H1 (cell line): ENCODE results near the gene ECSIT. TPM values are rescaled to one million over a fixed set of nuclear protein-coding genes. Genes with fewer than 3 reads are reported as not detected.
"Not testable (repeated sequence)": the region's sequence is repeated elsewhere in the genome, so short reads cannot be mapped to it uniquely, and the experiment has no call there.

Experiments used
- CTCF ChIA-PET: fragments of 300-600 bp; sonication (Branson Sonifier 250); formaldehyde crosslinking; loops from one replicate; lab custom pipeline; 2021; ENCODE audit not compliant: partially characterized antibody; lab: Charles Lee
- POLR2A ChIA-PET: fragments of 300-600 bp; sonication (Branson Sonifier 250); formaldehyde crosslinking; loops from one replicate; lab custom pipeline; 2021; ENCODE audit warnings: inconsistent platforms; ENCODE audit not compliant: partially characterized antibody; lab: Charles Lee
- DNase-seq, 2 experiments: peaks; one replicate each; pipeline versions ENCODE4 v3.0.0 to v3.0.0-alpha.2; 2010 to 2022; ENCODE audit warnings: low spot score in 2 of 2, low read depth in 1 of 2, mixed read lengths in 1 of 2
- FAIRE-seq: peaks from 2 replicates; lab custom pipeline; 2011; peaks lifted over from hg19 to GRCh38; lab: Jason Lieb, UNC
- H2AFZ ChIP-seq: 2 replicates; pipeline ENCODE4 v1.8.1; 2012; ENCODE audit warnings: low read length, inconsistent platforms
- H2AK5ac ChIP-seq: 2 replicates; pipeline ENCODE4 v1.6.1; 2013; ENCODE audit warnings: low read depth, low read length
- H2BK120ac ChIP-seq: replicated peaks from 2 replicates; pipeline ENCODE3; 2013; ENCODE audit warnings: low read depth, low read length, inconsistent platforms
- H2BK12ac ChIP-seq: 2 replicates; pipeline ENCODE4 v1.6.1; 2013; ENCODE audit warnings: low read depth, low read length
- H2BK15ac ChIP-seq: 2 replicates; pipeline ENCODE4 v1.6.1; 2013; ENCODE audit warnings: low read length
- H2BK20ac ChIP-seq: 2 replicates; pipeline ENCODE4 v1.6.1; 2013; ENCODE audit warnings: low read length
- H2BK5ac ChIP-seq: 2 replicates; pipeline ENCODE4 v1.6.1; 2013; ENCODE audit warnings: low read depth, low read length
- H3K14ac ChIP-seq: 2 replicates; pipeline ENCODE4 v1.6.1; 2013; ENCODE audit warnings: inconsistent platforms; ENCODE audit not compliant: insufficient read length
- H3K18ac ChIP-seq: 2 replicates; pipeline ENCODE4 v1.6.1; 2013; ENCODE audit warnings: low read length; ENCODE audit errors: extremely low read depth
- H3K23ac ChIP-seq: 2 replicates; pipeline ENCODE4 v1.6.1; 2013; ENCODE audit warnings: inconsistent platforms; ENCODE audit not compliant: insufficient read length
- H3K23me2 ChIP-seq: 2 replicates; pipeline ENCODE4 v1.6.1; 2013; ENCODE audit warnings: low read depth, low read length
- H3K27ac ChIP-seq: 2 replicates; pipeline ENCODE4 v1.6.1; 2011; ENCODE audit warnings: low read depth, low read length, inconsistent platforms
- H3K27me3 ChIP-seq, 4 experiments: replicated peaks in 1 of 4; 1 replicate in 1 of 4; 2 replicates in 3 of 4; pipeline versions ENCODE4 v1.6.1 to v1.8.1; 2011 to 2013; ENCODE audit warnings: low read length in 3 of 4, mild to moderate bottlenecking in 3 of 4, inconsistent platforms in 2 of 4, mixed read lengths in 2 of 4, moderate library complexity in 1 of 4; ENCODE audit not compliant: control insufficient read depth in 3 of 4, insufficient read depth in 3 of 4; ENCODE audit errors: extremely low read depth in 1 of 4
- H3K36me3 ChIP-seq, 4 experiments: 2 replicates each; pipeline versions ENCODE4 v1.6.1 to v1.8.1; 2011 to 2013; ENCODE audit warnings: mild to moderate bottlenecking in 4 of 4, low read length in 3 of 4, moderate library complexity in 2 of 4, control low read depth in 1 of 4, inconsistent platforms in 1 of 4; ENCODE audit not compliant: insufficient read depth in 4 of 4, control insufficient read depth in 2 of 4
- H3K4ac ChIP-seq: replicated peaks from 2 replicates; pipeline ENCODE3; 2013; ENCODE audit warnings: low read length, low read depth, mixed read lengths, inconsistent platforms; ENCODE audit not compliant: insufficient read length
- H3K4me1 ChIP-seq, 4 experiments: replicated peaks in 1 of 4; 1 replicate in 1 of 4; 2 replicates in 3 of 4; pipeline versions ENCODE4 v1.6.1 to v1.8.1; 2011 to 2013; ENCODE audit warnings: low read length in 3 of 4, inconsistent platforms in 2 of 4, mixed read lengths in 1 of 4; ENCODE audit not compliant: insufficient read depth in 4 of 4, control insufficient read depth in 3 of 4
- H3K4me2 ChIP-seq, 2 experiments: 2 replicates each; pipeline versions ENCODE4 v1.6.1 to v1.8.1; 2011 to 2013; ENCODE audit warnings: low read depth in 2 of 2, low read length in 2 of 2, control low read depth in 1 of 2, inconsistent platforms in 1 of 2, mild to moderate bottlenecking in 1 of 2; ENCODE audit not compliant: insufficient read depth in 1 of 2
- H3K4me3 ChIP-seq, 4 experiments: fragments of 200-600, 300-600 bp in 1 of 4; sonication (generic), shearing (Covaris generic), sonication (Bioruptor Twin) in 1 of 4; 2 replicates each; pipeline versions ENCODE4 v1.5.1 to v1.8.1; 2011 to 2016; ENCODE audit warnings: low read length in 4 of 4, low read depth in 3 of 4, control low read depth in 2 of 4, inconsistent platforms in 2 of 4, mild to moderate bottlenecking in 2 of 4, mixed read lengths in 1 of 4, moderate library complexity in 1 of 4; ENCODE audit not compliant: insufficient read depth in 2 of 4; ENCODE audit errors: extremely low read depth in 1 of 4
- H3K56ac ChIP-seq: replicated peaks from 2 replicates; pipeline ENCODE3; 2013; ENCODE audit warnings: low read depth, mild to moderate bottlenecking, mixed read lengths, low read length, inconsistent platforms; ENCODE audit not compliant: insufficient read length
- H3K79me1 ChIP-seq: 2 replicates; pipeline ENCODE4 v1.6.1; 2013; ENCODE audit warnings: low read depth, low read length, control low read depth
- H3K79me2 ChIP-seq, 2 experiments: 2 replicates each; pipeline versions ENCODE4 v1.6.1 to v1.8.1; 2012 to 2013; ENCODE audit warnings: low read length in 2 of 2, mild to moderate bottlenecking in 2 of 2, inconsistent platforms in 1 of 2; ENCODE audit not compliant: insufficient read depth in 2 of 2, control insufficient read depth in 1 of 2
- H3K9ac ChIP-seq, 4 experiments: replicated peaks in 1 of 4; 1 replicate in 1 of 4; 2 replicates in 3 of 4; pipeline versions ENCODE4 v1.6.1 to v1.8.1; 2011 to 2013; ENCODE audit warnings: low read depth in 3 of 4, low read length in 3 of 4, control low read depth in 2 of 4, mild to moderate bottlenecking in 2 of 4, moderate library complexity in 2 of 4, inconsistent platforms in 1 of 4; ENCODE audit errors: extremely low read depth in 1 of 4
- H3K9me3 ChIP-seq, 2 experiments: 2 replicates each; pipeline versions ENCODE4 v1.6.1 to v1.8.1; 2012 to 2013; ENCODE audit warnings: mild to moderate bottlenecking in 2 of 2, moderate library complexity in 2 of 2, control low read depth in 1 of 2, inconsistent platforms in 1 of 2, low read depth in 1 of 2, low read length in 1 of 2, mixed read lengths in 1 of 2; ENCODE audit not compliant: insufficient read depth in 2 of 2
- H4K20me1 ChIP-seq, 2 experiments: replicated peaks in 1 of 2; 2 replicates each; pipeline versions ENCODE3 to v1.8.1; 2011 to 2013; ENCODE audit warnings: inconsistent platforms in 2 of 2, low read length in 2 of 2, mild to moderate bottlenecking in 1 of 2; ENCODE audit not compliant: insufficient read depth in 2 of 2, control insufficient read depth in 1 of 2
- H4K5ac ChIP-seq: 2 replicates; pipeline ENCODE4 v1.6.1; 2013; ENCODE audit warnings: low read length, low read depth, mixed read lengths, inconsistent platforms; ENCODE audit not compliant: insufficient read length
- H4K8ac ChIP-seq: 2 replicates; pipeline ENCODE4 v1.8.0; 2013; ENCODE audit warnings: mild to moderate bottlenecking, moderate library complexity, low read length, inconsistent platforms; ENCODE audit not compliant: insufficient read depth; ENCODE audit errors: extremely low read depth
- H4K91ac ChIP-seq: replicated peaks from 2 replicates; pipeline ENCODE3; 2013; ENCODE audit warnings: low read length, mixed read lengths, inconsistent platforms; ENCODE audit not compliant: insufficient read length
- WGBS, 2 experiments: shearing (Covaris generic) in 1 of 2; methylation state at CpG; one replicate each; pipeline versions ENCODE4 v1.1.6 to v1.1.7; 2013 to 2015; ENCODE audit warnings: low lambda C conversion rate in 2 of 2, mixed read lengths in 2 of 2, inconsistent platforms in 1 of 2, low coverage in 1 of 2, missing lambda C conversion rate in 1 of 2; ENCODE audit not compliant: insufficient replicate concordance in 2 of 2, insufficient coverage in 1 of 2, insufficient read length in 1 of 2; ENCODE audit errors: extremely low coverage in 1 of 2, missing lambda C conversion rate in 1 of 2; 5-methylcytosine and 5-hydroxymethylcytosine counted together
- polyA plus RNA-seq, 7 experiments: library from polyadenylated mRNA; depleted of rRNA in 3 of 7; stranded (reverse) in 5 of 7; unstranded in 2 of 7; fragments of >200 nt in 5 of 7; fragments of 200-250 nt in 2 of 7; gene quantifications; 1 replicate in 5 of 7; 2 replicates in 1 of 7; 4 replicates in 1 of 7; pipeline versions ENCODE4 v1.2.1 to v1.2.3, GENCODE V29; 2011 to 2013; ENCODE audit warnings: missing spikeins in 2 of 7, mixed read lengths in 2 of 7
- total RNA-seq: library from RNA; stranded (reverse); fragmentation: NEBNext Ultra II Directional; extraction: Animal tissue kit (Norgen Biotek cat#: 25700); gene quantifications from 2 replicates; pipeline ENCODE4 v1.2.1, GENCODE V29; 2021

The ECSIT gene
- total and polyA plus RNA-seq, 2 of the 8 experiments (the other 6 are each of a cell fraction or from before 2014, with no cell fraction given): 55.7 to 74.1 TPM

DNA sequence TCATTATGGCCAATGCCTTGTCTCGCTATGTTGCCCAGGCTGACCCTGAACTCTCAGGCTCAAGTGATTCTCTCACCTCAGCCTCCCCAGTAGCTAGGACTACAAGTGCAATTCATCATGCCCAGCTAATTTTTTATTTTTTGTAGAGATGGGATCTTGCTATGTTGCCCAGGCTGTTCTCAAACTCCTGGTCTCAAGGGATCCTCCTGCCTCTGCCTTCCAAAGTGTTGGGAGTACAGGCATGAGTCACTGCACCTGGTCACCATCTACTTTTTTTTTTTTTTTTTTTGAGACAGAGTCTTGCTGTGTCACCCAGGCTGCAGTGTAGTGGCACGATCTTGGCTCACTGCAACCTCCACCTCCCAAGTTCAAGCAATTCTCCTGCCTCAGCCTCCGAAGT lies 53.6 kb downstream of the ECSIT start:
- H4K8ac ChIP-seq, POLR2A ChIA-PET, H2BK12ac ChIP-seq, H2BK20ac ChIP-seq, H3K18ac ChIP-seq, H3K4me1 ChIP-seq, H2BK15ac ChIP-seq, H3K79me1 ChIP-seq, H3K9ac ChIP-seq, H3K56ac ChIP-seq, H3K4me3 ChIP-seq, H2BK5ac ChIP-seq, H4K5ac ChIP-seq, DNase-seq, FAIRE-seq, H3K4ac ChIP-seq, H4K91ac ChIP-seq, H3K79me2 ChIP-seq, H3K36me3 ChIP-seq, H3K23ac ChIP-seq, H3K27me3 ChIP-seq, H3K27ac ChIP-seq, H3K14ac ChIP-seq, H2AFZ ChIP-seq, H2BK120ac ChIP-seq, H3K4me2 ChIP-seq, H3K9me3 ChIP-seq, H2AK5ac ChIP-seq, H3K23me2 ChIP-seq, H4K20me1 ChIP-seq: not testable (repeated sequence)
- CTCF ChIA-PET: interaction anchor here (1.1 to 1.2 kb wide), 2 partner anchors 12 to 28 kb away, joined by 4 read pairs; no protein-coding TSS in a partner anchor
- WGBS, 2 experiments: 84% methylated on average over 3 of the region's 3 CpGs; no CpG with 5 or more reads in 1 of the 2 experiments
